Stomach smooth muscle (tissue), 2 donors: ENCODE data around the gene TYR.

Experiments
- H3K27ac ChIP-seq: one replicate; pipeline ENCODE4 v1.7.0; 2013; ENCODE audit warnings: mild to moderate bottlenecking, low read length, inconsistent platforms
- H3K27me3 ChIP-seq, 2 donors: one replicate each; pipeline ENCODE4 v1.7.0; 2013; ENCODE audit warnings: low read length in 2 of 2; ENCODE audit not compliant: insufficient read depth in 2 of 2, control insufficient read depth in 1 of 2
- H3K36me3 ChIP-seq, 2 donors: one replicate each; pipeline ENCODE4 v1.7.0; 2013; ENCODE audit warnings: low read length in 2 of 2; ENCODE audit not compliant: control insufficient read depth in 2 of 2, insufficient read depth in 2 of 2
- H3K4me1 ChIP-seq: one replicate; pipeline ENCODE4 v1.7.0; 2013; ENCODE audit warnings: low read length; ENCODE audit not compliant: control insufficient read depth, insufficient read depth
- H3K4me3 ChIP-seq, 2 donors: one replicate each; pipeline ENCODE4 v1.7.0; 2013; ENCODE audit warnings: low read length in 2 of 2
- H3K9ac ChIP-seq, 2 donors: one replicate each; pipeline ENCODE4 v1.7.0; 2013; ENCODE audit warnings: low read length in 2 of 2, mild to moderate bottlenecking in 1 of 2
- H3K9me3 ChIP-seq, 2 donors: one replicate each; pipeline ENCODE4 v1.7.0; 2013; ENCODE audit warnings: low read length in 2 of 2; ENCODE audit not compliant: control insufficient read depth in 2 of 2
- donor health status: healthy.
- donor health status: Pancreatic carcinoma.

The TYR gene

DNA sequence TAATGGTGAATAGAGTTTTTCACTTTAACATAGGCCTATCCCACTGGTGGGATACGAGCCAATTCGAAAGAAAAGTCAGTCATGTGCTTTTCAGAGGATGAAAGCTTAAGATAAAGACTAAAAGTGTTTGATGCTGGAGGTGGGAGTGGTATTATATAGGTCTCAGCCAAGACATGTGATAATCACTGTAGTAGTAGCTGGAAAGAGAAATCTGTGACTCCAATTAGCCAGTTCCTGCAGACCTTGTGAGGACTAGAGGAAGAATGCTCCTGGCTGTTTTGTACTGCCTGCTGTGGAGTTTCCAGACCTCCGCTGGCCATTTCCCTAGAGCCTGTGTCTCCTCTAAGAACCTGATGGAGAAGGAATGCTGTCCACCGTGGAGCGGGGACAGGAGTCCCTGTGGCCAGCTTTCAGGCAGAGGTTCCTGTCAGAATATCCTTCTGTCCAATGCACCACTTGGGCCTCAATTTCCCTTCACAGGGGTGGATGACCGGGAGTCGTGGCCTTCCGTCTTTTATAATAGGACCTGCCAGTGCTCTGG, at the start of gene TYR:
TSS of gene TYR (plus strand) at position 185 of the 541 bp plus-strand sequence. CDS start at position 264, 79 bp downstream.
- H3K4me3 ChIP-seq = no peak within 1 kb of the TSS
- no peak within 1 kb of the TSS for H3K27ac ChIP-seq
- H3K9ac ChIP-seq = no peak within 1 kb of the TSS
- H3K36me3 ChIP-seq = no peaks in the 10 kb centered on the region
- no peaks in the 10 kb centered on the region for H3K9me3 ChIP-seq
- H3K27me3 ChIP-seq = no peaks in the 10 kb centered on the region
- H3K4me1 ChIP-seq = no peaks in the 10 kb centered on the region

DNA sequence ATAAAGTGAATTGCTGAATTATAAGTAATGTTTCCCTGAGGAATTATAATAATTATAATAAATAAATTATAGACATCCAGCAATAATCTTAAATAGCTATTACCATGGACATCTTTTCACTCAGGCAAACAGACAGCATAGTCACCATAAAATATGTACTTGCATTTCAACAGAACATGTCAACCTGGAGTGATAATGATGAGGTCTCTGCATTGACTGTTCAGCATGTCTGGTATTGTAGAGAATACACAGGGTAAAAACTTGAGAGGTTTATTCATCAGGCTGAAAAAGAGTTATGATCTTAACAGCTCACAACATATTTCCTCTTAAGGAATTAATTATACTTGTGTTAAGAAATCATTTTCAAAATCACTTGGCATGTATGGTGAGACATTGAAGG, 41.1 kb upstream of the TYR start:
- Histone ChIP-seq H3K4me1 (no peaks in the 10 kb centered on the region), H3K27ac (no peak overlapping the region), H3K9ac (no peak overlapping the region), H3K36me3 (no peaks in the 10 kb centered on the region), H3K27me3 (peaks cover 0 to 2% of the 10 kb centered on the region in 2 donors), H3K4me3 (no peak overlapping the region), H3K9me3 (no peaks in the 10 kb centered on the region)

DNA sequence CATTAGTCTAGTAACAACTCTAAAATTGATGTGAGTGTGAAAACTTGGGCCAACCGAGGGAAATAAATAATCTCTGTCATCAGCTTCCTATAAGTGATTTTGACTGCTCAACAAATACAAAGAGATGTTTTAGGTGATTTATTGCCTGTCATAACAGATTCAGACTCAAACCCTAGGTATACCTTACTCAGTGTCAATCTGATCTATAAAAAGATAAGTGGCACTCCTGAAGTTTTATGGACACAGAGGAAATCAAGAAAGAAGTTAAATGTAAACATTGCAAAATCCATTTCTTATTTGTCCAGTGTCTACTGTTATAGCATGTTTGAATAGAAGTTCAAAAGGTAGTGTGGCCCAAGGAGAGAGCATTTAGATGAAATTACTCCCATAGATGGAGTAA, 30.4 kb upstream of the TYR start:
- H3K27ac ChIP-seq = no peak overlapping the region
- no peaks in the 10 kb centered on the region for H3K4me1 ChIP-seq
- H3K9me3 ChIP-seq = no peaks in the 10 kb centered on the region

DNA sequence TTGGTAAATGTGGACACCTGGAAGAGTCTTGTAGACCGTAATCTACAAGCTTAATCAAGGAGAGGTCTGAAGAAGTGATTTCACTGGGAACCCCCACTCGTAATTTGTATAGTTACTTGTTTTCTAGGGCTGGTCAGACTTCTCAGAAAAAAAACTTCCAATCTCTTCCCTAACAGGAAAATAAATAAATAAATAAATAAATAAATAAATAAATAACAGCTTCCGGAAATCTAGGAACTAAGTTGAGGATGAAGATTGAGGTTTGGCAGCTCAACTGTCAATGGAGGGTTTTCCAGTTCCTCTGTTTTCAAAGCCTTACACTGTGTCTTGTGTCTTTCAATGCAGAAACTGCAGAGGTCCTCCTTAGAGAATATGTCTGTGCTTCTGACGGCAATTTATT, 17.7 kb upstream of the TYR start:
- Histone ChIP-seq H3K9ac (no peak overlapping the region), H3K27me3 (no peaks in the 10 kb centered on the region), H3K4me3 (no peak overlapping the region)

More for the DNA sequence above, 30.4 kb upstream of the TYR start:
- Histone ChIP-seq H3K4me3 (no peak overlapping the region), H3K36me3 (no peaks in the 10 kb centered on the region), H3K9ac (no peak overlapping the region), H3K27me3 (no peaks in the 10 kb centered on the region)

DNA sequence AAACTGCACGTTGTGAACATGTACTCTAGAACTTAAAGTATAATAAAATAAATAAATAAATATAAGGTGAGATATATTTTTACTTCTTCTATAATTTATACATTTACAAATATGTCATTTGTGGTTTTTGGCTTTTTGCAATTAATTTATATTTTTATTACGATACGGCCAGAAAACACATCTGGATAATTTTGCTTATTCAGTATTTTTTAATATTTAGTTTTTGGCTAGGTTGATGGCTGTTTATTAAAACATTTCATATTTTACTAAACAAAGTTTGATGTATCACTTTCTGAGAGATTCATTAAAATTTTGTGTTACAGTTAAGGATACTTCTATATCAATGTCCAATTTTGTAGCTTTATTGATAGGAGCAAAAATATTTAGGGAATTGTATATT, 15.7 kb upstream of the TYR start:
- Histone ChIP-seq H3K4me1 (no peaks in the 10 kb centered on the region), H3K27me3 (no peaks in the 10 kb centered on the region), H3K27ac (no peak overlapping the region), H3K36me3 (no peaks in the 10 kb centered on the region), H3K9me3 (no peaks in the 10 kb centered on the region), H3K9ac (no peak overlapping the region), H3K4me3 (no peak overlapping the region)

More for the DNA sequence above, 17.7 kb upstream of the TYR start:
- no peaks in the 10 kb centered on the region for H3K9me3 ChIP-seq
- H3K36me3 ChIP-seq = no peaks in the 10 kb centered on the region
- H3K27ac ChIP-seq = no peak overlapping the region
- no peaks in the 10 kb centered on the region for H3K4me1 ChIP-seq

DNA sequence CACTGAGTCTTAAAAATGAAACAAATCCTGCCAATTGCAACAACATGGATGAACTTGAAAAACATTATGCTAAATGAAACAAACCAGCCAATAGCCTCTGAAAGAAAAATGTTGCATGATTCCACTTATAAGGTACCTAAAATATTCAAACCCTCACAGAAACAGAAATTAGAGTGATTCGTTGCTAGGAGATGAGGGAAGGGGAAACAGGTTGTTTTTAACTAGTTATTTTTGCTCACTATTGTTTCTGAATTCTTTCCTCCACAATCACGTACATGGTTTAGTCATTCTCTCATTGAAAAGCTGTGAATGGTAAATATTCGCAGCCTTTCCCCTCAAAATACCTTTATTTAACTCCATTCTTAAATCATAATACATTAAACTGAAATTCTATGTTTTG, 14.0 kb upstream of the TYR start:
- Histone ChIP-seq H3K4me1 (no peaks in the 10 kb centered on the region), H3K9me3 (no peaks in the 10 kb centered on the region), H3K27ac (no peak overlapping the region), H3K4me3 (no peak overlapping the region), H3K9ac (no peak overlapping the region), H3K36me3 (no peaks in the 10 kb centered on the region), H3K27me3 (no peaks in the 10 kb centered on the region)

DNA sequence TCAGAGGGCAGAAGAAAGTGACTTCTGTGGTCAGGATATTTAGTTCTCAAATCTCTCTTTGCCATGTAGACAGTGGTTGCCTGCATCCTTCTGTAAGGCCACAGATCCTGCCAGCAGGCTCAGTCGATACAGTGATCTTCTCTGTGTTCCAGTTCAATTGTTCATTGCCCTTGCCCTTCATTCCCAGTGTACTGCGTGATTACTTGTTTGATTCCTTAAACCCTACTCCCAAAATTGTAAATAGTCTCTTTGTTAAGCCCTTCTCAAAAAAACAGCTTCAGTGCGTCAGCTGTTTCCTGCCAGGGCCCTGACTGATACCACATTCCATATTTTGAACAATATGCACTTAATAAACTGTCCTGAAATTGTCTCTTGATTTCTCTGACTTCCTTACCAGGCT, 9.3 kb upstream of the TYR start:
- Histone ChIP-seq H3K27ac (no peak overlapping the region), H3K4me1 (no peaks in the 10 kb centered on the region), H3K9ac (no peak overlapping the region), H3K4me3 (no peak overlapping the region), H3K36me3 (no peaks in the 10 kb centered on the region), H3K27me3 (no peaks in the 10 kb centered on the region), H3K9me3 (no peaks in the 10 kb centered on the region)

DNA sequence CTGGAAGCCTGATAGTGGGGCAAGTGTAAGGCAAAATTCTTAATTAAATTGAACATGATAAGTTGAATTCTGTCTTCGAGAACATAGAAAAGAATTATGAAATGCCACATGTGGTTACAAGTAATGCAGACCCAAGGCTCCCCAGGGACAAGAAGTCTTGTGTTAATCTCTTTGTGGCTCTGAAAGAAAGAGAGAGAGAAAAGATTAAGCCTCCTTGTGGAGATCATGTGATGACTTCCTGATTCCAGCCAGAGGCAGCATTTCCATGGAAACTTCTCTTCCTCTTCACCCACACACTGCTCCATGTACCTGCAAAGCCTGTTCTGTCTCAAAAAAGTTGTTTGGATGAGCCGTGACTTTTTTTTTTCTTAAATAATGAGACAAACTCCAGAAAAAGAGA, 1.9 kb upstream of the TYR start:
- no peaks in the 10 kb centered on the region for H3K36me3 ChIP-seq
- no peak overlapping the region for H3K9ac ChIP-seq

DNA sequence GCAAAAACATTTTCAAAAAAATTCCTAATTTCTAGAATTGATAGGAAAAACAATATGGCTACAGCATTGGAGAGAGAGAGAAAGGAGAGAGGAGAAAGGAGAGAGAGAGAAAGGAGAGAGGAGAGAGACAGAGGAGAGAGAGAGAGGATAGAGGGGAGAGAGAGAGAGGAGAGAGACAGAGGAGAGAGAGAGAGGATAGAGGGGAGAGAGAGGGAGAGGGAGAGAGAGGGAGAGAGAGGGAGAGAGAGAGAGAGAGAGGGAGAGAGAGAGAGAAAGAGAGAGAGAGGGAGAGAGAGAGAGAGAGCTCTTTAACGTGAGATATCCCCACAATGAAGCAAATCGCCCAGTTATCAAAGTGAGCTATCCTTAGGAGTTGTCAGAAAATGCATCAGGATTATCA, 737 bp upstream of the TYR start:
- Histone ChIP-seq H3K36me3 (no peaks in the 10 kb centered on the region), H3K27ac (no peak overlapping the region), H3K4me3 (no peak overlapping the region), H3K27me3 (no peaks in the 10 kb centered on the region), H3K9ac (no peak overlapping the region), H3K4me1 (no peaks in the 10 kb centered on the region), H3K9me3 (no peaks in the 10 kb centered on the region)

More for the DNA sequence above, 1.9 kb upstream of the TYR start:
- Histone ChIP-seq H3K4me3 (no peak overlapping the region), H3K4me1 (no peaks in the 10 kb centered on the region), H3K27me3 (no peaks in the 10 kb centered on the region), H3K9me3 (no peaks in the 10 kb centered on the region), H3K27ac (no peak overlapping the region)

DNA sequence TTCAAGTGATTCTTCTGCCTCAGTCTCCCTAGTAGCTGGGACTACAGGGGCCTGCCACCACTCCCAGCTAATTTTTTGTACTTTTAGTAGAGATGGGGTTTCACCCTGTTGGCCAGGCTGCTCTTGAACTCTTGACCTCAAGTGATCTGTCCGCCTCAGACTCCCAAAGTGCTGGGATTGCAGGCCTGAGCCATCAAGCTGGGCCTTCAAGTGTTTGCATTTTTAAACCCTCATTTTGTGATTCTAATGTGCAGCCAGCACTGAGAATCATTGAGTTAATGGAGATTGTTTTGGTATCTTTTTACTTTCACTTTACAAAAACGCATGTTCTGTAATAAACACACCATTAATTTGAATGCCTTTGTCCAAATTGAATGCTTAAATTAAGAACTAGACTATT, 3.4 kb downstream of the TYR start:
- no peak overlapping the region for H3K4me3 ChIP-seq
- no peaks in the 10 kb centered on the region for H3K4me1 ChIP-seq
- H3K9ac ChIP-seq = no peak overlapping the region
- H3K27ac ChIP-seq = no peak overlapping the region
- H3K36me3 ChIP-seq = no peaks in the 10 kb centered on the region
- H3K9me3 ChIP-seq = no peaks in the 10 kb centered on the region
- H3K27me3 ChIP-seq = no peaks in the 10 kb centered on the region

DNA sequence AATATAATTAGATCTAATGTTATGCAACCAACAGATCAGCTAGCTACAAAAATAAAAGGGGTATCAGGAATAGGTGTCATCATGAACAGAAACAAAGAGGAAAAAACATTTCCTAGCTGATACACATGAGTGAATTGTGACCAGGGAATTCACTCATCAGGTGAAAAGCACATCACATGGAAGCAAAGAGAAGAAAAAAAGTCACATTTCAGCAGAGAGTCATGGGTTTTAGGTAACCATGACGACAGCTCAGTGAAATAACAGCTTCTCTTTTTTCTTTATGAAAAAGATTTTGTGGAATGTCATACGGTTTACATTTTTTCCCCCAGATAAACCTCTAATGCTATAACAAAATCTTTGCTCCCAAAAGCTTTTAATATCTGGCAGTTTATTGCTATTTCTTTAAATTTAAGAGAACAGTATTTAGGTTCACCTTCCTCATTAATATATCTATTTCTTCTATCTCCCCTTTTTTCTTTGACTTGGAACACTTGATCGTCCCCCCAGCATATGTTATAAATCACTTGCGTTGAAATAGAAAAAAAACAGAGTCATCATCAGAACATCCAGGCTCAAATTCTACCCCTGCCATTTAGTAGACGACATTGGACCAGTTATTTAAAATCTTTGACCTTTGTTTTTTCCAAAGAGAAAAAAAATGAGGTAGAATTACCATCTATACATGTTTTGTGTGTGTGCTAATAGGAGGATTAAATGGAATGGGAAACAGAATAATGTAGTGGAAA, 5.3 kb downstream of the TYR start:
- Histone ChIP-seq H3K4me3 (no peak overlapping the region), H3K27me3 (no peaks in the 10 kb centered on the region), H3K36me3 (no peaks in the 10 kb centered on the region), H3K27ac (no peak overlapping the region), H3K4me1 (no peaks in the 10 kb centered on the region), H3K9ac (no peak overlapping the region), H3K9me3 (no peaks in the 10 kb centered on the region)
